ENCODE measurements around the gene CALN1.
"Not testable (repeated sequence)": the region's sequence is repeated elsewhere in the genome, so short reads cannot be mapped to it uniquely, and the experiment has no call there.

The CALN1 gene

GRCh38 chr7:72098807-72099580 is 313.1 kb downstream of the CALN1 start:
- no peak for DNase-seq (ENCODE audit: low read depth, low spot score)

GRCh38 chr7:72097226-72097625 is 314.9 kb downstream of the CALN1 start:
- no peak for DNase-seq (ENCODE audit: low read depth, low spot score)

GRCh38 chr7:72092769-72093168 is 319.4 kb downstream of the CALN1 start:
- DNase-seq (ENCODE audit: low read depth, low spot score) = no peak

- DNase-seq (ENCODE audit: low read depth, low spot score) = no peak
Measured at GRCh38 chr7:72087926-72088325, 324.2 kb downstream of the CALN1 start.

- DNase-seq (ENCODE audit: low read depth, low spot score) = no peak
Measured at GRCh38 chr7:72080865-72081510, 331.1 kb downstream of the CALN1 start.

- no peak for DNase-seq (ENCODE audit: low read depth, low spot score)
Measured at GRCh38 chr7:72080341-72080766, 331.8 kb downstream of the CALN1 start.

GRCh38 chr7:72078856-72079255 is 333.3 kb downstream of the CALN1 start:
- DNase-seq (ENCODE audit: low read depth, low spot score) = no peak

GRCh38 chr7:72078301-72078700 is 333.8 kb downstream of the CALN1 start:
- DNase-seq (ENCODE audit: low read depth, low spot score) = no peak

- no peak for DNase-seq (ENCODE audit: low read depth, low spot score)
Measured at GRCh38 chr7:72077786-72078185, 334.4 kb downstream of the CALN1 start.

- no peak for DNase-seq (ENCODE audit: low read depth, low spot score)
Measured at GRCh38 chr7:72072901-72073300, 339.2 kb downstream of the CALN1 start.

- DNase-seq (ENCODE audit: low read depth, low spot score) = no peak
Measured at GRCh38 chr7:72069263-72069662, 342.9 kb downstream of the CALN1 start.

GRCh38 chr7:72065764-72066163 is 346.4 kb downstream of the CALN1 start:
- DNase-seq (ENCODE audit: low read depth, low spot score) = not testable (repeated sequence)

GRCh38 chr7:72064916-72065315 is 347.2 kb downstream of the CALN1 start:
- DNase-seq (ENCODE audit: low read depth, low spot score) = no peak

GRCh38 chr7:72063330-72063729 is 348.8 kb downstream of the CALN1 start:
- DNase-seq (ENCODE audit: low read depth, low spot score) = no peak

GRCh38 chr7:72062666-72063065 is 349.5 kb downstream of the CALN1 start:
- no peak for DNase-seq (ENCODE audit: low read depth, low spot score)

GRCh38 chr7:72059925-72060324 is 352.2 kb downstream of the CALN1 start:
- no peak for DNase-seq (ENCODE audit: low read depth, low spot score)

GRCh38 chr7:72058579-72058978 is 353.6 kb downstream of the CALN1 start:
- DNase-seq (ENCODE audit: low read depth, low spot score) = no peak

- DNase-seq (ENCODE audit: low read depth, low spot score) = no peak
Measured at GRCh38 chr7:72057796-72058195, 354.3 kb downstream of the CALN1 start.

- no peak for DNase-seq (ENCODE audit: low read depth, low spot score)
Measured at GRCh38 chr7:72057231-72057630, 354.9 kb downstream of the CALN1 start.

- no peak for DNase-seq (ENCODE audit: low read depth, low spot score)
Measured at GRCh38 chr7:72055426-72055825, 356.7 kb downstream of the CALN1 start.

GRCh38 chr7:72053292-72053691 is 358.8 kb downstream of the CALN1 start:
- DNase-seq (ENCODE audit: low read depth, low spot score) = no peak

- no peak for DNase-seq (ENCODE audit: low read depth, low spot score)
Measured at GRCh38 chr7:72048420-72048819, 363.7 kb downstream of the CALN1 start.

- no peak for DNase-seq (ENCODE audit: low read depth, low spot score)
Measured at GRCh38 chr7:72042855-72043254, 369.3 kb downstream of the CALN1 start.

All from activated naive CD8-positive, alpha-beta T cell treated with anti-CD3 and anti-CD28 coated beads, Interleukin-2, amount 50 U/mL, for 16 hours (primary cell).